HG02885 (cell line): ENCODE data around the gene SLC22A5.

Source experiments
- ATAC-seq: cut with Tn5 transposase; IDR thresholded peaks from one replicate; pipeline ENCODE4 v1.9.1; 2021; ENCODE audit warnings: mild to moderate bottlenecking; ENCODE audit not compliant: unreplicated experiment, poor library complexity

SLC22A5 gene

GRCh38 chr5:132364319-132364718 lies 5.2 kb upstream of the SLC22A5 start:
- ATAC-seq = no peak

GRCh38 chr5:132365213-132365612 lies 4.3 kb upstream of the SLC22A5 start:
- no peak for ATAC-seq

GRCh38 chr5:132368186-132368585 lies 1.3 kb upstream of the SLC22A5 start:
- no peak for ATAC-seq

DNA sequence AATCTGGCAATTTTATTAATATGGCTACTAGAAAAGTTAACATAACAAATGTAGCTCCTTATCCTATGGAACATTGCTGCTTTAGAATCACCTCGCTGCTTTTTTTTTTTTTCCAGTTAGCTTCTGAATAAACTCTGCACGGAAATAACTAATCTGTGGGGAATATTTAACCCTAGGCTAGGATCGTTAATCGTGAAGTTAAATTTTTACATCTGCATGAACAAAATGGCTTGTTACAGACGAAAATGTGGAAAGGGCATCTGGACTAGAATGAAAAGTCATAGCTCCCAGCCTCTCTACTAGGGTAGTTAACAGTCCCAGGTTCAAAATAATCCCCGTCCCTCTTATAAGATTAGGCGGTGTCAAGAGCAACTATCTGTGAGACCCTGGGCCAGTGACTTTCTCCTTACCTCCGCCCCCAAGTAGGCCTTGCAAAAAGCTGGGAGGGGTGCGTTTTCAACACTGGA lies 470 bp upstream of the SLC22A5 start:
- ATAC-seq = no peak

- no peak for ATAC-seq
Observed at GRCh38 chr5:132370181-132370970, 866 bp downstream of the SLC22A5 start.

DNA sequence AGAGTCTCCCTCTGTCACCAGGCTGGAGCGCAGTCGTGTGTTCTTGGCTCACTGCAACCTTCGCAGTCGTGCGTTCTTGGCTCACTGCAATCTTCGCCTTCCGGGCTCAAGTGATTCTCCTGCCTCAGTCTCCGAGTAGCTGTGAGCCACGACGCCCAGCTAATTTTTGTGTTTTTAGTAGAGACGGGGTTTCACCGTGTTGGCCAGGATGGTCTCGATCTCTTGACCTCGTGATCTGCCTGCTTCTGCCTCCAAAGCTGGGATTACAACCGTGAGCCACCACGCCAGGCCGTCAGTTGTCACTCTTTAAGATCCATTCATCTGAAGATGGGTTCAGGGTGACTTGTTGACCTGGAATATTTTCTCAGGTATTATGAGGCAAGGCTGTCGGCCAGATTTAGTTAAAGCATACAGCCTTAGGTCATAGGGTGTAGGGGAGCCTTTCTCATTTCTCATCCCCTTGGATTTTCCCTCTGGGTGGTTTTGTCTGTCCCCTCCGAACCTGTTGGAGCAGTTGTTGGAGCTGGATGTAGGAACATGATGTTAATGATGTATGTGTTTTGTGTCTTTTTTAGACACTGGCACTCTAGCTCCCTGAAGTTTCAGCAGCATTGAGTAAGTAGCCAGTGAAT lies 1.6 kb downstream of the SLC22A5 start:
- ATAC-seq = no peak

GRCh38 chr5:132371603-132371994 lies 2.1 kb downstream of the SLC22A5 start:
- ATAC-seq = no peak

DNA sequence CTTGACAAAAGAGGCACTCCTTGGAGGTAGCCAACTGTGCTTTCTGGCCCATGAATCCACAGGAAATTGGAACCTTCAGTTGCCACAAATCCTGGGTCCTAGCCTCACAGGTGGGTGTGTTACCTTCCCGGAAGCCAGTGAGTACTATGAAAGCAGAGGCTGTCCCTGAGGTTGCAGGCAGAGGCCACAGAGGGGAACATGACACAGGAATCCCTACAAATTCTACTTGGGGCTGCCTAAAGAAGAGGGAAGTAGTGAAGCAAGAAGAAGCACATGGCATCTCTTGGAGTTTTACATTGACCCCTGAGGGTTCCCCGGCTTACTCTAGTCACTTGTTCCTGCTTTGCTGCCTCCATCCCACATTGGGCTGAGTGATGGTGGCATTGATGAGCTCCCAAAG lies 2.6 kb downstream of the SLC22A5 start:
- no peak for ATAC-seq

- no peak for ATAC-seq
Observed at GRCh38 chr5:132372542-132372941, 3.0 kb downstream of the SLC22A5 start.

DNA sequence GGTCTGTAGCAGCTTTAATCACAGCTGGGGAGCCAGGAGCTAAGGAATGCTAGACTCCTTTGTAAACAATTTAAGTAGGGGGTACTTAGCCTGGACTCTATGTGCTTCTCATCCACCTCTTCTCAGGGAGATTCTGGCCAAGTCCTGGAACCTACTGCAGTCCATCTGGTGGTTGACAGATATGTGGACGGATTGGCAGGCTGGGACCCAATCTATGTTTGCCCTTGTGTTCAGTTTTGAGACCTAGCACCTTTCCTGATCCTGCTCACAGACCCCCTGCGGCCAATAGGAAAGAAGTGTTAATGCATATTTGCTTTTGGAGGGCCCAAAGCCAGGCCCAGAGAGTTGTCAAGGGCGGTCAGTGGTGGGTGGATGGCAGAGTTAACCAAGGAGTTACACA lies 6.4 kb downstream of the SLC22A5 start:
- ATAC-seq = no peak

DNA sequence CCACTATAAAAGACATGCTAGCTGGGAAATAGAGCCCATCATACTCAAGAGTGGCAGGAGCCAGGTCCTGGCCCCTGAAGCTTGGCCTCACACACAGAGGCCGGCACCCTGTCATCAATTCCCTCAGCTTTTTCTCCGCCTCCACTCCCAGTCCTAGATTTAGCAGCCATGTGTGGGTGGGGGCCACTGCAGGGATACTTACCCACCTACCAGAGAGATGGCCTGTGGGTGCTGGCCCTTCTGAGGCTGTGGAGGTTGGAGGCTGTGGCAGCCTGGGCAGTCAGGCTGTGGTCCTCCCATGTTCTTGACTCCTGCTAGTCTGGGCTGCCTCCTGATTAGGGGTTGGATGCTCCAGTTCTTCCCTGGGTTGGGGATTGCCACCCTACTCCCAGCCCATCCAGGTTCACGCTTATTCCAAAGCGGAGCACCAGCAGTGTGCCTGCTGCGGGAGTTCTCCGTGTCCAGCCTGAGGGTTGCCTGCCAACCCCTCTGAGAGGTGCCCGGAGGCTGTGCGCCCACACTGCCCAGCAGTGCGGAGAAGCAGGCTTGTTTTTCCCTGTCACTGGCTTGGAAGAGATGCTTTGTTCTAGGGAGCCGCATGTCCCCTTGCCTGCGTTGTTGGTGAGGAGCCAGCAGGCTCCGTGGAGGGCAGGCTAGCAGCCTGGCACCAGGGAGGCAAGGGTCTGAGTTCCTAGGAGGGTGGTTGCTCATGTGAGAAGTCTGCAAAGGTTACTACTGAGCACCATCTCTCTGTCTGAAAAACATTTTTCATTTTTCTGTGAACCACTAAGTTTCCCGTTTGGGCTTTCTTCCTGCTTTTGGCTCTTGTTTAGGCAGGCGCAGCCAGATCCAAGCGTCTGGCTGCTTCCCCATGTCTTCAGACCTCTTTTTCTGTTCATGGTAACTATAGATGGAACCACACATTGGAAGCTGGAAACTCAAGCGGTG lies 7.5 kb downstream of the SLC22A5 start:
- ATAC-seq = no peak

GRCh38 chr5:132377738-132378137 lies 8.2 kb downstream of the SLC22A5 start:
- ATAC-seq = no peak

GRCh38 chr5:132378580-132378979 lies 9.1 kb downstream of the SLC22A5 start:
- no peak for ATAC-seq

GRCh38 chr5:132380047-132380446 lies 10.5 kb downstream of the SLC22A5 start:
- ATAC-seq = no peak

GRCh38 chr5:132380741-132381140 lies 11.2 kb downstream of the SLC22A5 start:
- ATAC-seq = no peak

- ATAC-seq = no peak
Observed at GRCh38 chr5:132381614-132382013, 12.1 kb downstream of the SLC22A5 start.

GRCh38 chr5:132383261-132383660 lies 13.8 kb downstream of the SLC22A5 start:
- ATAC-seq = no peak

DNA sequence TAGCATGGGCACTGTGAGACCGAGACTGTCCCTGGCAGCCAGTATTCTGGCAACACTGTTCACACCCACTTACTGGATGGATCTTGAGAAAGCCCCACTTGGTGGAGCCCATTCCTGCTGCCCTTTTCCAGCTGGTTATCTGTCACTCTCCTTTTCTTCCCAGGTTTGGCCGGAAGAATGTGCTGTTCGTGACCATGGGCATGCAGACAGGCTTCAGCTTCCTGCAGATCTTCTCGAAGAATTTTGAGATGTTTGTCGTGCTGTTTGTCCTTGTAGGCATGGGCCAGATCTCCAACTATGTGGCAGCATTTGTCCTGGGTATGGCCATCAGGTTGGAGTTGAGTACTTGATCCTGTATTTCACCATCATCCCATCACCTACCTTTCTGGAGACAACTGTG lies 14.5 kb downstream of the SLC22A5 start:
- ATAC-seq = no peak

DNA sequence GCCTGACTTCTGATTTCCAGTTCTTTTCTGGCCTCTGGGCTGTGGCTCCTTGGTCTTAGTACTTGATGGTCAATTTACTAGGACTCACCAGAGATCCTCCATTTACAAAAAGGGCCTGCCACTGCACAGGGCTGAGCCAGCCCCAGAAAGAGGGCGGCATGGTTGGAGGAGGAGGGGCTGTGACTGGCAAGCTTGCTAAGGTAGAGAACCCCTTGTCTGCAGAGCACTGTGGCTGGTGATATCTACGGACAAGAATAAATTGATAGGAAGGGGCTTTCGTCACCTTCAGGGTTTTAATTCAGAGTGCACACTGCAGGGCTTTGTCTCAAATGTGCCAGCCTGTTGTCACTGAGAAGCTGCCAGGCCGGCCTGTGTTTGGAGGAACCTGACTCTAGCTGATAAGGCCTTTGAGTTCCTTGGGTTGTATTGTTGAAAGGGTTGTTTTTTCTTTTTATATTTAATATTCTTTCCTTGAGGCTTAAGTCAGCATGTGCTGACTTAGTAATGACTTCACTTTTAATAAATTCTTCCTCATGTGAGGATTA lies 15.1 kb downstream of the SLC22A5 start:
- ATAC-seq = no peak

GRCh38 chr5:132385326-132386105 lies 16.0 kb downstream of the SLC22A5 start:
- ATAC-seq = no peak
